ENCODE measurements around the gene ARMH4.
A peak's percentile ranks its signal among the peaks of the same experiment; 100 is the strongest.

The ARMH4 gene

GRCh38 chr14:58091883-58092630 lies 60.0 kb downstream of the ARMH4 start:
- no peak for DNase-seq (ENCODE audit: low read depth)
- TF ChIP-seq CTCF (IDR thresholded peaks at IDR 0.05; ENCODE audit: control insufficient read depth, insufficient read depth, low read depth, low read length, missing control alignments) = no peak
- no peak overlapping the region for H3K4me3 ChIP-seq (ENCODE audit: control insufficient read depth, low read depth, low read length)

GRCh38 chr14:58089612-58090011 lies 62.4 kb downstream of the ARMH4 start:
- DNase-seq (ENCODE audit: low read depth) = no peak
- no peak for TF ChIP-seq CTCF (IDR thresholded peaks at IDR 0.05; ENCODE audit: control insufficient read depth, insufficient read depth, low read depth, low read length, missing control alignments)
- H3K4me3 ChIP-seq (ENCODE audit: control insufficient read depth, low read depth, low read length) = no peak overlapping the region

GRCh38 chr14:58088961-58089360 lies 63.1 kb downstream of the ARMH4 start:
- H3K4me3 ChIP-seq (ENCODE audit: control insufficient read depth, low read depth, low read length) = no peak overlapping the region
- no peak for TF ChIP-seq CTCF (IDR thresholded peaks at IDR 0.05; ENCODE audit: control insufficient read depth, insufficient read depth, low read depth, low read length, missing control alignments)
- DNase-seq (ENCODE audit: low read depth) = no peak

- H3K4me3 ChIP-seq (ENCODE audit: control insufficient read depth, low read depth, low read length) = no peak overlapping the region
- no peak for TF ChIP-seq CTCF (IDR thresholded peaks at IDR 0.05; ENCODE audit: control insufficient read depth, insufficient read depth, low read depth, low read length, missing control alignments)
- DNase-seq (ENCODE audit: low read depth) = no peak
These were observed 66.1 kb downstream of the ARMH4 start for GRCh38 chr14:58085877-58086276.

- H3K4me3 ChIP-seq (ENCODE audit: control insufficient read depth, low read depth, low read length) = no peak overlapping the region
- DNase-seq (ENCODE audit: low read depth) = peak; percentile 62
- TF ChIP-seq CTCF (IDR thresholded peaks at IDR 0.05; ENCODE audit: control insufficient read depth, insufficient read depth, low read depth, low read length, missing control alignments) = no peak
These were observed 69.4 kb downstream of the ARMH4 start for GRCh38 chr14:58082491-58083098.

- DNase-seq (ENCODE audit: low read depth) = no peak
- no peak for TF ChIP-seq CTCF (IDR thresholded peaks at IDR 0.05; ENCODE audit: control insufficient read depth, insufficient read depth, low read depth, low read length, missing control alignments)
- no peak overlapping the region for H3K4me3 ChIP-seq (ENCODE audit: control insufficient read depth, low read depth, low read length)
These were observed 70.0 kb downstream of the ARMH4 start for GRCh38 chr14:58082011-58082410.
